Loucy (cell line): ENCODE results near the gene FAM168A.

Source experiments
- H2AFZ ChIP-seq: fragments of 200-600 bp; sonication (generic); 2 replicates; pipeline ENCODE4 v1.6.0; 2016; ENCODE audit warnings: antibody characterized with exemption, mild to moderate bottlenecking, low read length, moderate library complexity
- H3F3A ChIP-seq: fragments of 200-600 bp; 2 replicates; pipeline ENCODE4 v1.6.0; 2016; ENCODE audit warnings: antibody characterized with exemption, low read depth, mild to moderate bottlenecking
- H3K27me3 ChIP-seq: fragments of 200-600 bp; sonication (generic); 2 replicates; pipeline ENCODE4 v1.6.1; 2014; ENCODE audit warnings: low read length, mild to moderate bottlenecking; ENCODE audit not compliant: insufficient read depth, poor library complexity, severe bottlenecking
- H3K36me3 ChIP-seq: fragments of 200-600 bp; sonication (generic); 2 replicates; pipeline ENCODE4 v1.6.1; 2016; ENCODE audit warnings: low read length; ENCODE audit not compliant: insufficient read depth
- H3K4me1 ChIP-seq: fragments of 200-600 bp; sonication (generic); 2 replicates; pipeline ENCODE4 v1.5.1; 2014; ENCODE audit warnings: low read length, mild to moderate bottlenecking; ENCODE audit not compliant: insufficient read depth, poor library complexity, severe bottlenecking
- H3K4me2 ChIP-seq: fragments of 200-600 bp; sonication (generic); 2 replicates; pipeline ENCODE4 v1.6.0; 2014; ENCODE audit warnings: antibody characterized with exemption, low read length, low read depth, mild to moderate bottlenecking; ENCODE audit not compliant: poor library complexity, severe bottlenecking
- H3K4me3 ChIP-seq: fragments of 200-600 bp; sonication (generic); 2 replicates; pipeline ENCODE4 v1.5.1; 2014; ENCODE audit warnings: low read length, mild to moderate bottlenecking, mixed read lengths; ENCODE audit not compliant: poor library complexity, severe bottlenecking
- H3K79me2 ChIP-seq: fragments of 200-600 bp; sonication (generic); 2 replicates; pipeline ENCODE4 v1.6.1; 2014; ENCODE audit warnings: low read length; ENCODE audit not compliant: insufficient read depth
- H3K9ac ChIP-seq: fragments of 200-600 bp; sonication (generic); 2 replicates; pipeline ENCODE4 v1.6.0; 2014; ENCODE audit warnings: mild to moderate bottlenecking, low read depth, low read length, moderate library complexity; ENCODE audit not compliant: poor library complexity, severe bottlenecking
- H3K9me2 ChIP-seq: fragments of 200-600 bp; sonication (generic); replicated peaks from 2 replicates; pipeline ENCODE4 v1.6.1; 2016; ENCODE audit warnings: low read depth, low read length, mixed read lengths
- H3K9me3 ChIP-seq: fragments of 200-600 bp; sonication (generic); 2 replicates; pipeline ENCODE4 v1.6.1; 2014; ENCODE audit warnings: mild to moderate bottlenecking, antibody characterized with exemption, low read length, low read depth; ENCODE audit not compliant: insufficient read depth
- H4K20me1 ChIP-seq: fragments of 200-600 bp; sonication (generic); 2 replicates; pipeline ENCODE4 v1.6.0; 2014; ENCODE audit warnings: antibody characterized with exemption, low read length, mild to moderate bottlenecking; ENCODE audit not compliant: insufficient read depth, poor library complexity, severe bottlenecking
- EZH2phosphoT487 ChIP-seq: fragments of 200-600 bp; IDR thresholded peaks from 2 replicates; pipeline ENCODE4 v1.6.1; 2018; ENCODE audit warnings: antibody characterized with exemption, mild to moderate bottlenecking, moderate library complexity, borderline replicate concordance
- TF ChIP-seq, protein P1 (sequence below): fragments of 200-600 bp; sonication (generic); conservative IDR thresholded peaks from 2 replicates; pipeline ENCODE4 v1.5.1; 2014; ENCODE audit warnings: mild to moderate bottlenecking, antibody characterized with exemption, low read length

The FAM168A gene

DNA sequence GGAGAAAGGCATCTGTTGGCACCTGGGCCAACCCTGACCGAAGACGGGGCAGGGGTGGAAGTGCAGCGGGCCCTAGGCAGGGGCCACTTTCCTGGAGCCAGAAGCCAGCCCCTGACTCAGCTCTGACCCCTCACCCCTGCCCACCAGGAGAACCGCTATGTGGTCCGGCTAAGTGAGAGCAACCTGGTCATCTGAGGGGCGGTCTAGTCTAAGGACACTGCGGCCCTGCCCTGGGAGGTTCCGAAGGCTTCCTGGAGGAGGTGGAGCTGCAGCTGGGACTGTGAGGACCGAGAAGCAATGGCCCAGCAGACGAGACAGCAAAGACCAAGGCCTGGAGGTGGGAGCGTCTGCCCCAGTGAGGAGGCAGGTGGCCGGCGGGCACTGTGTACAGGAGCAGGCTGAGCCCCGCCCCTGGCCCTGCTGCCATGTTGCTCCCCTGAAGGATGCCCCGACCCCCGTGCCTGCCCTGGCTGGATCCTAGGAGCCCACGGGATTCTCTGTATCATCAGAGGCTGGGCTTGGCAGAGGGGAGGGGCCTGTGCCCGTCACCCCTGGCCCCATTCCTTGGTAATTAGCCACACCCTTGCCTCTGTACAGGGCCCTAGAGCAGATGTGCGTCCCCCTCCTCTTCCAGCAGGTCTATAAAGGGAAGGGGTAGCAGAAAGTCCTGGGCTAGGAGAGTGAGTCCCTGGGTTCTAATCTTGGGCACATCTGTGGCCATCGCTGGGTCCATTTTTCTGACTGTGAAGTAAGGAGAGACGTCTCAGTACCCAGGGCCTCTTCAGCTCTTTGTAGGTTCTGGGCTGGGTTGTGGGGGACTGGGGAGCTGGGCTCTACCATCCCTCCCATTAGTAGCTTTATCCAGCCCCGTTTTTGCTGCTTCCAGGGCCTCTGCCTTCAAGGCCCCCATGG, 202.4 kb downstream of the FAM168A start:
- Histone ChIP-seq H3K4me1 (peaks cover 3% of the 10 kb centered on the region), H4K20me1 (no peaks in the 10 kb centered on the region), H3K79me2 (no peaks in the 10 kb centered on the region; the same call in 1 of the 2 replicates), H3K36me3 (peaks cover 68% of the 10 kb centered on the region; the same call in 1 of the 2 replicates), H3K4me2 (no peak overlapping the region), H3K4me3 (no peak overlapping the region), H3K9ac (no peak overlapping the region), H3F3A (no peaks in the 10 kb centered on the region), H3K27me3 (no peaks in the 10 kb centered on the region), H3K9me3 (no peaks in the 10 kb centered on the region), H3K9me2 (no peaks in the 10 kb centered on the region), H2AFZ (no peak overlapping the region)
- TF ChIP-seq, protein P1, sequence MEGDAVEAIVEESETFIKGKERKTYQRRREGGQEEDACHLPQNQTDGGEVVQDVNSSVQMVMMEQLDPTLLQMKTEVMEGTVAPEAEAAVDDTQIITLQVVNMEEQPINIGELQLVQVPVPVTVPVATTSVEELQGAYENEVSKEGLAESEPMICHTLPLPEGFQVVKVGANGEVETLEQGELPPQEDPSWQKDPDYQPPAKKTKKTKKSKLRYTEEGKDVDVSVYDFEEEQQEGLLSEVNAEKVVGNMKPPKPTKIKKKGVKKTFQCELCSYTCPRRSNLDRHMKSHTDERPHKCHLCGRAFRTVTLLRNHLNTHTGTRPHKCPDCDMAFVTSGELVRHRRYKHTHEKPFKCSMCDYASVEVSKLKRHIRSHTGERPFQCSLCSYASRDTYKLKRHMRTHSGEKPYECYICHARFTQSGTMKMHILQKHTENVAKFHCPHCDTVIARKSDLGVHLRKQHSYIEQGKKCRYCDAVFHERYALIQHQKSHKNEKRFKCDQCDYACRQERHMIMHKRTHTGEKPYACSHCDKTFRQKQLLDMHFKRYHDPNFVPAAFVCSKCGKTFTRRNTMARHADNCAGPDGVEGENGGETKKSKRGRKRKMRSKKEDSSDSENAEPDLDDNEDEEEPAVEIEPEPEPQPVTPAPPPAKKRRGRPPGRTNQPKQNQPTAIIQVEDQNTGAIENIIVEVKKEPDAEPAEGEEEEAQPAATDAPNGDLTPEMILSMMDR, result no peak
- no peak for TF ChIP-seq EZH2phosphoT487

DNA sequence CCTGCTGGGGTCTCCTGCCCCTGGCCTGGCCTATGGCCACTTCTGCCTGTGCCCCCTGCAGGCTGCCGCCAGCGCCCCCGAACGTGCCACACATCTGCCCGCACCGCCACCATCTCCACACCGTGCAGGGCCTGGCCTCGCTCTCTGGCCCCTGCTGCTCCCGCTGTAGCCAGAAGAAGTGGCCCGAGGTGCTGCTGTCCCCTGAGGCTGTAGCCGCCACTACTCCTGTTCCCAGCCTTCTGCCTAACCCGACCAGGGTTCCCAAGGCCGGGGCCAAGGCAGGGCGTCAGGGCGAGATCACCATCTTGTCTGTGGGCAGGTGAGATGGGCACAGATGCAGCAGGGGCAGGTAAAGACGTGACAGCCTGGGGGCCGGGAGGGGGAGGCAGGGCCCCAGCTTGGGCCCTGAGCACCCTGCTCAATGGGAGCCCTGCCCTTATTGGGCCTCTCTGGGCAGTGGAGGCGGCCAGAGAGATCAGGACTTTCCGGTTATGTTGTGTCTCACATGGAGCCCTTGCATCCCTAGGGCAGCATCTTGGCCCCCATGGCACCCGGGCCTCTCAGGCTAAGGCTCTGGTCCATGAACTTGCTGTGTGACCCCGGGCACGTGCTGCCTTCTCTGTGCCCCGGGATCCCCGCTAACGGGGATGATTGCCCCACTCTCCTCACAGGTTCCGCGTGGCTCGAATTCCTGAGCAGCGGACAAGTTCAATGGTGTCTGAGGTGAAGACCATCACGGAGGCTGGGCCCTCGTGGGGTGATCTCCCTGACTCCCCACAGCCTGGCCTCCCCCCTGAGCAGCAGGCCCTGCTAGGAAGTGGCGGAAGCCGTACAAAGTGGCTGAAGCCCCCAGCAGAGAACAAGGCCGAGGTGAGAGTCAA, 203.3 kb downstream of the FAM168A start:
- H3K4me3 ChIP-seq, result no peak overlapping the region
- no peak overlapping the region for H2AFZ ChIP-seq
- H3K9me2 ChIP-seq, result no peaks in the 10 kb centered on the region
- no peak overlapping the region for H3K9ac ChIP-seq
- TF ChIP-seq, protein P1, result no peak
- no peak for TF ChIP-seq EZH2phosphoT487
- H3F3A ChIP-seq, result no peaks in the 10 kb centered on the region
- no peaks in the 10 kb centered on the region for H3K27me3 ChIP-seq
- H4K20me1 ChIP-seq, result no peaks in the 10 kb centered on the region
- no peak overlapping the region for H3K4me2 ChIP-seq
- peaks cover 3% of the 10 kb centered on the region for H3K4me1 ChIP-seq
- H3K36me3 ChIP-seq, result peaks cover 73% of the 10 kb centered on the region; the same call in 1 of the 2 replicates
- H3K9me3 ChIP-seq, result no peaks in the 10 kb centered on the region
- no peaks in the 10 kb centered on the region; the same call in 1 of the 2 replicates for H3K79me2 ChIP-seq

DNA sequence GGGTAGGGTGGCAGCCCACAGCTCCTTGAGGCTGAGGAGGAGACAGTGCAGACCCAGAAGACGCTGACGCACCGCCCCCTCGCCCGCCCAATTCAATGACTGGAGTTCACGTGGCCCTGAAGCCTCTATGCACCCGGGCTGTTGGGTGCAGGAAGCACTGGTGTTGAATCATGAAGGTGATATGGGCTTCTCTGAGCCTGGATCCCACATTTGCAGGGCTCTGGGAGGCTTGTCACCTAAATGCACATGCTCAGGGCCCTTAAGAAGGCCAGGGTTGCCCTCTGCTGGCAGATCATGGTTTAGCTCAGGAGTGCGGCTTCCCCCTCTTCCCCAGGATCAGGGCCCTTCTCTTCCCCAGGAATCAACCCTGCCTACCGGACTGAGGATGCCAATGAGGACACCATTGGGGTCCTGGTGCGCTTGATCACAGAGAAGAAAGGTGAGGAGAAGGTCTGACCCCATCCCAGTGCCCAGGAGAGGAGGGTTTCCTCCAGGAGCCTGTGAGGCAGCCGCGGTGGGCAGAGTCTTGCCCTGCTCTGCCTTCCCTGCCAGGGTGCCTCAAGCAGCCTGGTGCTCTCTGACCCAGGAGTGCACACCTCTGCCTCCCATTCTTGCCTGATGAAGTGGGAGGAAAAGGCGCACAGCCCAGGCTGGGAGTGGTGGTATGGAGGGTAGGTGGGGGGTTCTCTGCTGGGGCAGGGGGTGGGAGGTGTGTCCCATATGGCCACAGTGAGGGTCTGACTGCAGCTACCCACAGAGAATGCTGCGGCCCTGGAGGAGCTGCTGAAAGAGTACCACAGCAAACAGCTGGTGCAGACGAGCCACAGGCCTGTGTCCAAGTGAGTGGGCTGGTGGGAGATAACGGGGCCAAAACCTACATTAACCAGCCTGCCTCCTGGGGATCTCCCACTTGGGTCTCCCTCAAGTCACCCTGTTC, 204.2 kb downstream of the FAM168A start:
- no peaks in the 10 kb centered on the region for H3K27me3 ChIP-seq
- peaks cover 77% of the 10 kb centered on the region; the same call in 1 of the 2 replicates for H3K36me3 ChIP-seq
- no peaks in the 10 kb centered on the region for H3K4me1 ChIP-seq
- H4K20me1 ChIP-seq, result no peaks in the 10 kb centered on the region
- peaks cover 7% of the 10 kb centered on the region; the same call in 1 of the 2 replicates for H3K79me2 ChIP-seq
- no peak overlapping the region for H3K4me2 ChIP-seq
- H3K4me3 ChIP-seq, result no peak overlapping the region
- no peaks in the 10 kb centered on the region for H3K9me2 ChIP-seq
- no peaks in the 10 kb centered on the region for H3K9me3 ChIP-seq
- no peak overlapping the region for H2AFZ ChIP-seq
- H3F3A ChIP-seq, result no peaks in the 10 kb centered on the region
- no peak overlapping the region for H3K9ac ChIP-seq
- TF ChIP-seq, protein P1, result peak; percentile 85
- no peak for TF ChIP-seq EZH2phosphoT487
